Epidermal melanocyte (primary cell): ENCODE results near the gene BFSP1.

Experiments
- DNase-seq: peaks from one replicate; pipeline ENCODE4 v3.0.0; 2011; ENCODE audit warnings: low spot score; ENCODE audit not compliant: insufficient read length

The BFSP1 gene

DNA sequence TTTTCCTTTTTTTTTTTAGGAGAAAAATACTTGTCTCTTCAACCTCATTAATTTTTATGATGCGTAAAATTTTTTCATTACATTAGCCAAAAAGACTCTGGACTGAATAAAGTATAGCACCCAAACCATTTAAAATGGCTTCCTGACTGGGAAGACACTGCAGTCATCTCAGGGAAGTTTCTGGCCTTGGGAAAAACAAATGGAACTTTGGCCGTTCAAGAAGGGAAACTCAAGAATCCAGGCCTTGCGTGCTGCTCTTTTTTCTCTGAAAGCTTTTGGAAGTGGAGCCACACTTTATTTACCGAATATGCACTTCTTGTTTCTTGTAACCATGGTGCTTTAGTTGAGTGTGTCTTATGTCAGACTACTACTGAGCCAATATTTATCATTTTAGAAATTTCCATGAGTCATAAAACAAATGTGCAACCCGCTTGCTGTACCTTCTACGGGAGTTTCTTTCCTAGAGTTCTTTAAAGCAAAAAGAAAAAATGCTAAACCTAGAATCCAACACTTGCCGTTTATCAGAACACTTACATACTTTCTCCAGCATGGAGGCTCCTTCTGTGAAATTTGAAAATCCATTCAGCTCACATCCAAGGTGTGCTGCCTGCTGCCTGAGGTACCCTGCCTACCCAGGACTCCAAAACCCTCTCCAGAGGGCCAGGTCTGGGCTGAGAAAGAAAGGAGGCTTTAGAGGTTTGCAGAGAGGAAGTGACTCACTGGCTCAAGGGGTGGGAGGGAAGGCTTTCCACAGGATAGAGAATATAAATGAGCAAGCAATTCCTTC, 27.2 kb upstream of the BFSP1 start:
- no peak for DNase-seq

DNA sequence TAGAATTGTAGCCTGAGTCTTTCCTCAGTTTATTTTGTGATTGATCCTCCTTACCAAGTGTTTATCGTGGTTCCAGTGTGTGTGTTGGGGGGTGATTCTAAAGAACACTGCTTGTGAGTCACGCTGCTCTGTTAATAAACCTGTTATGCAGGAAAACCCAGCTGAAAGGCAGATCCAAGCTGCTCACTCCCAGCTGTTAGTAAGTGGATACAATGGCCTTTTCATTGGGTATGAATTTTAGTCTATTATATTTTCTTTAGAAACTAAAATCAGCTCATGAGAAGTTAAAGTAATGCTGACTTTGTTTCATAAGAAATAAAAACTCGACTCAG, 26.5 kb upstream of the BFSP1 start:
- DNase-seq = no peak

DNA sequence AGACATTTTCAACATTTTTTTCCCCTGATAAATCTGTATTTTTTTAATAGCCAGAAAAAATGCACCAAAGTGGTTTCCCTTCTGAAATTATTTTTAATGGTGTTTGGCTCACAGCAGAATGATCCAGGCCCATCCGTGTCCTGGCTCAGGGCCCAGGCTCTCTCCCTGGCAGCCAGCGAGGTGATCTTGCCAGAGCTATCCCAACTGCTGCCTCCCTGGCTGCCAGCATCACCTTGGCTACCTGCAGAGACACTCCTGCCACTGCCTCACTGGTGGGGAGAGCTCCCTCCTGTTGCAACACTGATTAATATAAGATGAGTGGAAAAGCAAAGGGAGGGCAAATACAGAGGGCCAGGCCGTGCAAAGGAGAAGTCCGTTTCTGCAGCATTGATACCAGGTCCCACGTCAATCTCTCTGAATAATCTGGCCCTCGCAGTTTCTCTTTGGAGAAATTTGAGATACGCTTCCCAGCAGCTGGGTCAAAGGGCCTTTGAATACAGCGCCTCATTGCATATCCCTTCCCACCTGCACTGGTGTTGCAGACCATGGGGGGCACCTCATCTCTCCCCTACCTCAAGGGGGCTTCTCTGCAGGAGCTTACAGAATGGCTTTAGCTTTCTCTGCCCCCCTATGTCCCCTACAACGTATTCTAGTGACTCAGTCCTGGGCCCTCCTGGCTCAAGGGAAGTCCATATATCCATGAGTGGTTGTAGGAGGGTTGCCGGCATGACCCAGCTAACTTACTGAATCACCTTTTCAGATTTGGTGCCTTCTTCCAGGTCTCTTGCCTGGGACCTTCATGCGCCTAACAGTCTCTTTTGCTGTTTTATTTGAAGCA, 25.9 kb upstream of the BFSP1 start:
- no peak for DNase-seq

GRCh38 chr20:17555106-17555505, 23.9 kb upstream of the BFSP1 start:
- no peak for DNase-seq

DNA sequence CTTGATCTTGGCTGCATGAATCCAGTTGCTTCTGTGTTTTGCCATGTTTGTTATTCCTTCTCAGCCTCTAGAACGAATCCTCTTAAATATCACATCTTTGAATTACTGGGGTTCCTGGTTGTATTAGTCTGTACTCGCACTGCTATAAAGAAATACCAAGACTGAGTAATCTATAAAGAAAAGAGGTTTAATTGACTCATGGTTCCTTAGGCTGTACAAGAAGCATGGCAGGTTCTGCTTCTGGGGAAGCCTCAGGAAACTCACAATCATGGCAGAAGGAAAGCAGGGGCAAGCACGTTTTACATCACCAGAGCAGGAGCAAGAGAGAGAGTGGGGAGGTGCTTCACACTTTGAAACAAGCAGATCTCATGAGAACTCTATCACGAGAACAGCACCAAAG, 18.0 kb upstream of the BFSP1 start:
- DNase-seq = no peak

DNA sequence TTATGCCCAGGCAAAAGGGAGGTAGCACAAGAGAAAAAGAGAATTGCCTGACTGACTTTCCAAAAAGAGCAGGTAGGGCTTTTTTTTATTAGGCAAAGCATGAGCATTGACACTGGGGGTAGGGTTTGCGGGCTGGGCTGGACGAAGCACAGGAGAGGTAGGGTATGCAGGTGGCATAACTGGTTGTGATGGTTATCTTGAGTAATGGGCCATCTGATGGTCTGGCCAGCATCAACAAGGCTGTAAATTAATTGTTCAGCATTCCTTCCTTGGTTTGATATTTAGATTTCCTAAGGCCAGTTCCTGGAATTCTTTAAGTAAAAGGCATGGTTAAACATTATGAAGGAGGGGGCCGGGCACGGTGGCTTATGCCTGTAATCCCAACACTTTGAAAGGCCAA, 13.9 kb upstream of the BFSP1 start:
- no peak for DNase-seq

- DNase-seq = no peak
Measured at GRCh38 chr20:17543531-17544131, 12.5 kb upstream of the BFSP1 start.

DNA sequence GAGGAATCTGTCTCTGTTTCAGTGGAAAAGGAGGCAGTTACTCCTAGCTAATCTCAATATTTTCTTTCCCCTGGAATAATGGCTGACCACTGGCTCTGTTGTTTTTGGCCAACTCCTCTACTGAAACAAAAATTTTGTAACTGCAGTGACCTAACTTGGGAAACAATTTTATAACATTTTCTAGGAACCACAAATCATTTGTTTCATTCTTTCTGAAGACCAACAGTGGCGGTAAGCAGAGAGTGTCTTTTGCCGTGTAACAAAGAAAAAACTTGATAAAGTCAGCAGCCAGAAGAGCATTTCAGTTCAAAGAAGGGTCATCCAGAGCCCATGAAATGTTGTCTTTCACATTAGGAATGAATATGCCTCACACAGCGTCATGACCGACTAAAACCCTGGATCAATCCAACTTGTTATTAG, 11.8 kb upstream of the BFSP1 start:
- peak; percentile 46 for DNase-seq

- no peak for DNase-seq
Measured at GRCh38 chr20:17542481-17542880, 11.3 kb upstream of the BFSP1 start.

GRCh38 chr20:17541996-17542395, 10.8 kb upstream of the BFSP1 start:
- no peak for DNase-seq

DNA sequence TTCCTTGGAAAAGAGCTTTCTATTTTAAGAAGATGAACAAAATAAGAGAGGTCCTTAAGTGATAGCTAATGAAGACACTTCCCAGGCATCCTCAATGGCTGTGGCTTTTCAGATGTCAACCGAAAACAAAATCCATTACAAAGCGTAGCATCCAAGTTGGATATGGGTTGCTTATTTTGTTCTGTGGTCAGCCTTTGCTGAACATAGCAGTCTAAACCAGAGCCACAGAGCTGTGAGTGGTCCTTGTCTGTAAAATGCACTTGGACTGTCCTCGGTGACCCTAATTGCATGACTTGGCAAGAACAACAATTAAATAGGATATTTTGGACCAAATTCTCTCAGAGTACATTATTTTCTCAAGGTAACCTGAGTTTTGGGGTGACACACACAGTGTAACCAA, 10.4 kb upstream of the BFSP1 start:
- DNase-seq = no peak

- DNase-seq = no peak
Measured at GRCh38 chr20:17538517-17539170, 7.5 kb upstream of the BFSP1 start.

- DNase-seq = no peak
Measured at GRCh38 chr20:17537959-17538358, 6.8 kb upstream of the BFSP1 start.

GRCh38 chr20:17536944-17537444, 5.8 kb upstream of the BFSP1 start:
- peak; percentile 85 for DNase-seq

DNA sequence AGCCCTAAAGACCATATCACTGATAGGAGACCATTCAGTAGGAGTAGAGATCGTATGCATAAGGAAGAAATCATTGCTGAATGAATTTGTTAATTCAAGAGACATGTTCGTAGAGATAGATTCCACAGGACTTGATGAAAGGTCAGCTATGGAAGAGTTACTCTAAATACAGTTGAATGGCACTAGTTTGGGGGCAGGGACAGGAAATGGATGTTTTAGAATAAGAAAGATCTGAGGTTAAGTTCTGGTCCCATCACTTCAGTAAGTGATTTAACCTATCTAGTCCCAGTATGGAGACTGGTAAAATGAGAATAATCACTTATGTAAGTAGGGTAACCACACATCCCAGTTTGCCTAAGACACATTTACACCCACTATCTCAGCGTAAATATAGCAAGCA, 2.9 kb upstream of the BFSP1 start:
- no peak for DNase-seq

GRCh38 chr20:17533396-17533795, 2.2 kb upstream of the BFSP1 start:
- DNase-seq = peak; percentile 64

GRCh38 chr20:17531665-17532025, 466 bp upstream of the BFSP1 start:
- DNase-seq = no peak

- no peak for DNase-seq
Measured at GRCh38 chr20:17530153-17530552, 1.0 kb downstream of the BFSP1 start.

- DNase-seq = no peak
Measured at GRCh38 chr20:17529586-17529985, 1.6 kb downstream of the BFSP1 start.

DNA sequence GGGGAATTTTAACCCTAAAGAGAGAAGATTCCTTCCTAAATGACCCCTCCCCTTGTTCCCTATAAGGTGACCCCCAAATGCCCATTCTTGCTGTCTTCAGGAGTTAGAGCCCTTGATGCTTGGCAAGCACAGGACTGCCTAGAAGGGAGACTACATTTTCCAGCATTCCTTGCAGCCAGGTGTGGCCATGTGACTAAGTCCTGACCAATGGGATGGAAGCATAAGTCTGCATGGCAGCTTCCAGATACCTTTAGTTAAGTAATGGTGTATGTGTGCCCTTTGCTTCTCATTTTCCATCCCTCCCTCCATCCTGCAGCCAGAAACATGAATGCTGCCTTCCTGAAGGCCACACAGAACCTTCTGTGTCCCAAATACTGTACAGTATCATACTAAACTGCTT, 5.5 kb downstream of the BFSP1 start:
- no peak for DNase-seq

GRCh38 chr20:17525132-17525531, 6.0 kb downstream of the BFSP1 start:
- DNase-seq = no peak

- DNase-seq = no peak
Measured at GRCh38 chr20:17524560-17524959, 6.6 kb downstream of the BFSP1 start.
